AG04449 (cell line): ENCODE measurements around the gene ZFR.

ENCODE experiments used
- CTCF ChIA-PET: fragments of 350-600 bp; formaldehyde crosslinking; extraction: SDS; loops from one replicate; lab custom pipeline; 2021; ENCODE audit warnings: antibody characterized with exemption; lab: Yijun Ruan, JAX
- POLR2A ChIA-PET: fragments of 400-600, 350-600 bp; formaldehyde crosslinking; extraction: SDS; loops from one replicate; lab custom pipeline; 2020; ENCODE audit warnings: antibody characterized with exemption, inconsistent platforms; lab: Yijun Ruan, JAX
- DNase-seq: peaks from one replicate; pipeline ENCODE4 v3.0.0-alpha.2; 2010; ENCODE audit warnings: low read depth, low spot score
- H3K4me3 ChIP-seq: 2 replicates; pipeline ENCODE4 v1.5.1; 2011; ENCODE audit warnings: low read depth, mild to moderate bottlenecking, control low read depth, low read length
- CTCF ChIP-seq: IDR thresholded peaks from one replicate; pipeline ENCODE4 v1.5.1; 2011; ENCODE audit warnings: mild to moderate bottlenecking, moderate library complexity, low read length, control low read depth, inconsistent platforms; ENCODE audit not compliant: insufficient read depth; ENCODE audit errors: missing control alignments

Gene ZFR

GRCh38 chr5:32471784-32472183 lies 27.2 kb upstream of the ZFR start:
- DNase-seq = no peak
- TF ChIP-seq CTCF = no peak
- ChIA-PET CTCF (interaction anchor here (1.2 to 7.3 kb wide), 3 partner anchors 9 to 18 kb away, joined by 3 to 53 read pairs (median 5); no protein-coding TSS in a partner anchor), POLR2A (interaction anchor here (0.7 kb wide), 1 partner anchor 34 kb away, joined by 3 read pairs; no protein-coding TSS in a partner anchor)
- no peak overlapping the region for H3K4me3 ChIP-seq

GRCh38 chr5:32465076-32465475 lies 20.5 kb upstream of the ZFR start:
- H3K4me3 ChIP-seq = no peak overlapping the region
- POLR2A ChIA-PET = no interaction called here
- no peak for TF ChIP-seq CTCF
- no peak for DNase-seq
- CTCF ChIA-PET = interaction anchor here (1.3 kb wide), 1 partner anchor 125 kb away, joined by 7 read pairs; no protein-coding TSS in a partner anchor

GRCh38 chr5:32462618-32463017 lies 18.1 kb upstream of the ZFR start:
- no peak for TF ChIP-seq CTCF
- no peak overlapping the region for H3K4me3 ChIP-seq
- ChIA-PET POLR2A (no interaction called here), CTCF (interaction anchor here (1.1 to 2.2 kb wide), 4 partner anchors 9 to 230 kb away, joined by 3 to 14 read pairs (median 4); no protein-coding TSS in a partner anchor)
- DNase-seq = no peak

GRCh38 chr5:32461441-32462120 lies 17.0 kb upstream of the ZFR start:
- POLR2A ChIA-PET = interaction anchor here (0.6 kb wide), 1 partner anchor 18 kb away, joined by 3 read pairs; no protein-coding TSS in a partner anchor
- CTCF ChIA-PET = interaction anchor here (0.7 to 1.5 kb wide), 4 partner anchors 10 to 229 kb away, joined by 3 to 5 read pairs (median 3); no protein-coding TSS in a partner anchor
- H3K4me3 ChIP-seq = no peak overlapping the region
- no peak for DNase-seq
- no peak for TF ChIP-seq CTCF

- CTCF ChIA-PET = interaction anchor here (1.5 kb wide), 1 partner anchor 29 kb away, joined by 3 read pairs; no protein-coding TSS in a partner anchor
- no peak for DNase-seq
- POLR2A ChIA-PET = no interaction called here
- H3K4me3 ChIP-seq = no peak overlapping the region
- TF ChIP-seq CTCF = no peak
Measured at GRCh38 chr5:32460702-32461101, 16.2 kb upstream of the ZFR start.

- ChIA-PET POLR2A (no interaction called here), CTCF (interaction anchor here (1.1 to 2.4 kb wide), 3 partner anchors 17 to 131 kb away, joined by 3 to 8 read pairs (median 5); no protein-coding TSS in a partner anchor)
- TF ChIP-seq CTCF = no peak
- no peak overlapping the region for H3K4me3 ChIP-seq
- no peak for DNase-seq
Measured at GRCh38 chr5:32458880-32459495, 14.4 kb upstream of the ZFR start.
